NT2/D1 (cell line): Measurements from ENCODE around the gene ETS1.

Experiments
- YY1 ChIP-seq: IDR thresholded peaks from 2 replicates; pipeline ENCODE4 v1.6.1; 2011; ENCODE audit not compliant: insufficient read length, insufficient read depth
- ZNF274 ChIP-seq: IDR thresholded peaks from 2 replicates; pipeline ENCODE4 v1.6.1; 2011; ENCODE audit warnings: mild to moderate bottlenecking, low read depth, low read length

DNA sequence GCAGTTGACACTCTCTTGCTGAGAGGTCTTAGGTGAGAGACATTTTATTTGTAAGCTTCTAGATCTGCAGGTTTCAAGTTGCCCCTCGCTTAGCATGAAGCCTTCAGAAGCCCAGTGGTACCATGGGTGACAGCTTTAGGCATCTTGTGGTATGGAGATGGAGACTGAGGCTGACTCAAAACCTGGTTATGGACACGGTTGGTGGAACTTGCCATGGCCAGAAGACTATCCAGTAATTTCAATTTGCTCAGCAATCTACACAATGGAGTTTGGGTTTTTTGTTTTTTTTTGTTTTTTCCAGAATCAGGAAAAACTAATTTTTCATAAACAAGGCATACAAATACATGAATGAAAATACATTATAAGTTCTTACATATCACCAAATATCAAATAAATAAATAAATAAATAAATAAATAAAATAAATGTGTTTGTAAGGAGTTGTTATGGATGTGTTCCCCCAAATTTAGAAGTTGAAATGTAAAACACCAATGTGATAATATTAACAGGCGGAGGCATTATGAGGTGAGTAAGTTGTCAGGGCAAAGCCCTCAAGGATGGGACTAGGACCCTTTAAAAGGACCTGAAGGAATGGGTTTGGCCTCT, 22.6 kb downstream of the ETS1 start:
- no peak for TF ChIP-seq YY1
- no peak for TF ChIP-seq ZNF274
